Frontal cortex (tissue), 4 donors: Measurements from ENCODE around the gene SLC66A2. TPM values are rescaled to one million over a fixed set of nuclear protein-coding genes. Genes with fewer than 3 reads are reported as not detected.

Source experiments
- DNase-seq, 2 donors: peaks; one replicate each; pipeline ENCODE4 v3.0.0; 2012; ENCODE audit warnings: low spot score in 2 of 2
- FAIRE-seq: peaks from 2 replicates; lab custom pipeline; 2012; peaks lifted over from hg19 to GRCh38; lab: Jason Lieb, UNC
- total RNA-seq: library from RNA; depleted of rRNA; stranded (reverse); fragments of >200 nt; gene quantifications from one replicate; pipeline ENCODE4 v1.2.3, GENCODE V29; 2014
- donor health status: control.
- donor health status: control.
- donor health status: control.

Gene SLC66A2
- total RNA-seq, 1 donor from 2014 or later: 29.8 TPM

- peak in 1 of 2 donors; percentile 21 for DNase-seq
- no peak for FAIRE-seq
Measured at GRCh38 chr18:79911344-79912270, 39.8 kb downstream of the SLC66A2 start.

- FAIRE-seq (no peak), DNase-seq (no peak)
Measured at GRCh38 chr18:79910563-79911343, 40.7 kb downstream of the SLC66A2 start.

- FAIRE-seq (no peak), DNase-seq (no peak)
Measured at GRCh38 chr18:79906706-79907105, 44.7 kb downstream of the SLC66A2 start.

- no peak for DNase-seq
- no peak for FAIRE-seq
Measured at GRCh38 chr18:79905993-79906392, 45.5 kb downstream of the SLC66A2 start.

GRCh38 chr18:79905389-79905911, 46.0 kb downstream of the SLC66A2 start:
- FAIRE-seq (no peak), DNase-seq (peak in 1 of 2 donors; percentile 26)

GRCh38 chr18:79904357-79905147, 46.9 kb downstream of the SLC66A2 start:
- FAIRE-seq: no peak
- DNase-seq: no peak

GRCh38 chr18:79903787-79904356, 47.6 kb downstream of the SLC66A2 start:
- DNase-seq (no peak), FAIRE-seq (no peak)

GRCh38 chr18:79903071-79903635, 48.3 kb downstream of the SLC66A2 start:
- FAIRE-seq: no peak
- DNase-seq: no peak

- DNase-seq: no peak
- no peak for FAIRE-seq
Measured at GRCh38 chr18:79902640-79903039, 48.8 kb downstream of the SLC66A2 start.

GRCh38 chr18:79902075-79902474, 49.4 kb downstream of the SLC66A2 start:
- DNase-seq (no peak), FAIRE-seq (no peak)

- no peak for FAIRE-seq
- no peak for DNase-seq
Measured at GRCh38 chr18:79901665-79902064, 49.8 kb downstream of the SLC66A2 start.

- FAIRE-seq (no peak), DNase-seq (no peak)
Measured at GRCh38 chr18:79900610-79901570, 50.6 kb downstream of the SLC66A2 start.

- FAIRE-seq (no peak), DNase-seq (no peak)
Measured at GRCh38 chr18:79899609-79900445, 51.6 kb downstream of the SLC66A2 start.

GRCh38 chr18:79898952-79899608, 52.4 kb downstream of the SLC66A2 start:
- no peak for DNase-seq
- no peak for FAIRE-seq

GRCh38 chr18:79897940-79898625, 53.4 kb downstream of the SLC66A2 start:
- FAIRE-seq: no peak
- no peak for DNase-seq

GRCh38 chr18:79896738-79897137, 54.7 kb downstream of the SLC66A2 start:
- no peak for DNase-seq
- FAIRE-seq: no peak
